Astrocyte (in vitro differentiated cells and primary cell): ENCODE data around the gene PLGRKT.

Experiments
- EZH2 ChIP-seq: IDR thresholded peaks from 2 replicates; pipeline ENCODE4 v1.6.1; 2012; ENCODE audit warnings: mild to moderate bottlenecking, low read length, inconsistent platforms; ENCODE audit not compliant: insufficient read depth
- TF ChIP-seq, protein P1 (sequence below): IDR thresholded peaks from 2 replicates; pipeline ENCODE4 v1.5.1; 2011; ENCODE audit warnings: low read depth, mild to moderate bottlenecking, inconsistent platforms, low read length, moderate library complexity; ENCODE audit not compliant: insufficient read depth

DNA sequence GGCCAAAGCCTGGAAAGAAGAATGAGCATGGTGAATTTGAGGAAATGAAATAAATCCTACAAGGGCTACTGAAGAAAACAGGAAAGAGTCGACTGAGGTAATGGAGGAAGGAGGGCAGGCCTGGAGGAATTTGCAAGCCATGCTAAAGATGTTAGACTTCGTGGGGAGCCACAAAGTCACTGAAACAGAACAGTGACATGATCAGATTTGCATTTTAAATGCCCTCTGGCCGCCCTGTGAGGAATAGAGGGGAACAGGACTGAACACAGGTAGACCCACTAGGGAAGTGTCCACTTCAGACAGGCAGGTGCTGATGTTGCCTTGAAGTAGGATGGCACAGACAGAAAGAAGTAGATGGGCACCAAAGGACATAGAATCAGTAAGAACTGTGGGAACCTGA is 55.2 kb downstream of the PLGRKT start:
- TF ChIP-seq, protein P1, sequence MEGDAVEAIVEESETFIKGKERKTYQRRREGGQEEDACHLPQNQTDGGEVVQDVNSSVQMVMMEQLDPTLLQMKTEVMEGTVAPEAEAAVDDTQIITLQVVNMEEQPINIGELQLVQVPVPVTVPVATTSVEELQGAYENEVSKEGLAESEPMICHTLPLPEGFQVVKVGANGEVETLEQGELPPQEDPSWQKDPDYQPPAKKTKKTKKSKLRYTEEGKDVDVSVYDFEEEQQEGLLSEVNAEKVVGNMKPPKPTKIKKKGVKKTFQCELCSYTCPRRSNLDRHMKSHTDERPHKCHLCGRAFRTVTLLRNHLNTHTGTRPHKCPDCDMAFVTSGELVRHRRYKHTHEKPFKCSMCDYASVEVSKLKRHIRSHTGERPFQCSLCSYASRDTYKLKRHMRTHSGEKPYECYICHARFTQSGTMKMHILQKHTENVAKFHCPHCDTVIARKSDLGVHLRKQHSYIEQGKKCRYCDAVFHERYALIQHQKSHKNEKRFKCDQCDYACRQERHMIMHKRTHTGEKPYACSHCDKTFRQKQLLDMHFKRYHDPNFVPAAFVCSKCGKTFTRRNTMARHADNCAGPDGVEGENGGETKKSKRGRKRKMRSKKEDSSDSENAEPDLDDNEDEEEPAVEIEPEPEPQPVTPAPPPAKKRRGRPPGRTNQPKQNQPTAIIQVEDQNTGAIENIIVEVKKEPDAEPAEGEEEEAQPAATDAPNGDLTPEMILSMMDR = no peak
- TF ChIP-seq EZH2 = no peak
